Activated B cell treated with CpG ODN at 0.5 μM for 24 hours (primary cell): Measurements from ENCODE around the gene SMOC2. TPM values are rescaled to one million over a fixed set of nuclear protein-coding genes. Genes with fewer than 3 reads are reported as not detected.

ENCODE experiments used
- ATAC-seq: fragments of 200-7000 bp; cut with Tn5 transposase; one replicate; pipeline ENCODE4 v1.10.0; 2021; ENCODE audit warnings: low read depth, mild to moderate bottlenecking, moderate library complexity
- CTCF ChIA-PET: fragments of 350-600 bp; sonication (Branson Sonifier 250); formaldehyde crosslinking; loops from one replicate; lab custom pipeline; 2021; ENCODE audit warnings: antibody characterized with exemption; lab: Charles Lee
- POLR2A ChIA-PET: fragments of 350-600 bp; sonication (Branson Sonifier 250); formaldehyde crosslinking; loops from one replicate; lab custom pipeline; 2021; ENCODE audit warnings: antibody characterized with exemption; lab: Charles Lee
- DNase-seq: peaks from one replicate; pipeline ENCODE4 v3.0.0; 2022
- H3K27ac Mint-ChIP-seq: one replicate; pipeline ENCODE4 v1.8.0; 2020; ENCODE audit warnings: mixed read lengths
- H3K27me3 Mint-ChIP-seq: one replicate; pipeline ENCODE4 v1.8.0; 2021; ENCODE audit warnings: mixed read lengths
- H3K36me3 Mint-ChIP-seq: one replicate; pipeline ENCODE4 v1.8.0; 2021; ENCODE audit warnings: low read depth, mixed read lengths
- H3K4me1 Mint-ChIP-seq: one replicate; pipeline ENCODE4 v1.8.0; 2021; ENCODE audit warnings: mixed read lengths
- H3K4me3 Mint-ChIP-seq: one replicate; pipeline ENCODE4 v1.8.0; 2020; ENCODE audit warnings: mild to moderate bottlenecking, mixed read lengths
- H3K9me3 Mint-ChIP-seq: one replicate; pipeline ENCODE4 v1.8.0; 2020; ENCODE audit warnings: mixed read lengths
- CTCF ChIP-seq: fragments of 200-600 bp; IDR thresholded peaks from one replicate; pipeline ENCODE4 v1.8.0; 2022; ENCODE audit warnings: antibody characterized with exemption, mild to moderate bottlenecking
- intact Hi-C: fragments of 100-400 bp; cut with micrococcal nuclease; formaldehyde crosslinking; loops from one replicate; pipeline ENCODE4 v1.15.1; 2024
- total RNA-seq: library from RNA; stranded (reverse); gene quantifications from 2 replicates; pipeline ENCODE4 v1.2.3, GENCODE V29; 2022

Gene SMOC2
- total RNA-seq, 1 donor from 2014 or later, result not detected

- CTCF ChIA-PET, result no interaction called here
- H3K9me3 Mint-ChIP-seq, result no peaks in the 10 kb centered on the region
- DNase-seq, result no peak
- H3K4me1 Mint-ChIP-seq, result no peaks in the 10 kb centered on the region
- POLR2A ChIA-PET, result no interaction called here
- no peak overlapping the region for H3K4me3 Mint-ChIP-seq
- no peak overlapping the region for H3K27ac Mint-ChIP-seq
- no peak for ATAC-seq
- no peak for TF ChIP-seq CTCF
- H3K36me3 Mint-ChIP-seq, result no peaks in the 10 kb centered on the region
- intact Hi-C loops, result no loop called here
- no peaks in the 10 kb centered on the region for H3K27me3 Mint-ChIP-seq
Observed at GRCh38 chr6:168706471-168707177, 265.6 kb downstream of the SMOC2 start.

- POLR2A ChIA-PET, result no interaction called here
- H3K27me3 Mint-ChIP-seq, result no peaks in the 10 kb centered on the region
- CTCF ChIA-PET, result no interaction called here
- no peaks in the 10 kb centered on the region for H3K36me3 Mint-ChIP-seq
- no peak overlapping the region for H3K4me3 Mint-ChIP-seq
- no peak for DNase-seq
- H3K9me3 Mint-ChIP-seq, result no peaks in the 10 kb centered on the region
- no peak for ATAC-seq
- no peaks in the 10 kb centered on the region for H3K4me1 Mint-ChIP-seq
- intact Hi-C loops, result no loop called here
- no peak overlapping the region for H3K27ac Mint-ChIP-seq
- no peak for TF ChIP-seq CTCF
Observed at GRCh38 chr6:168708526-168708925, 267.5 kb downstream of the SMOC2 start.

- ChIA-PET CTCF (no interaction called here), POLR2A (no interaction called here)
- Mint-ChIP-seq H3K36me3 (no peaks in the 10 kb centered on the region), H3K4me1 (no peaks in the 10 kb centered on the region), H3K27ac (no peak overlapping the region), H3K9me3 (no peaks in the 10 kb centered on the region), H3K27me3 (no peaks in the 10 kb centered on the region), H3K4me3 (no peak overlapping the region)
- no peak for DNase-seq
- TF ChIP-seq CTCF, result no peak
- no peak for ATAC-seq
- intact Hi-C loops, result no loop called here
Observed at GRCh38 chr6:168708984-168709383, 268.0 kb downstream of the SMOC2 start.

- no peak for DNase-seq
Observed at GRCh38 chr6:168709390-168709789, 268.4 kb downstream of the SMOC2 start.

GRCh38 chr6:168709991-168710390 is 269.0 kb downstream of the SMOC2 start:
- DNase-seq, result no peak
- intact Hi-C loops, result no loop called here
- POLR2A ChIA-PET, result no interaction called here

More at GRCh38 chr6:168709390-168709789, 268.4 kb downstream of the SMOC2 start:
- no peak for ATAC-seq
- ChIA-PET CTCF (no interaction called here), POLR2A (no interaction called here)
- H3K9me3 Mint-ChIP-seq, result no peaks in the 10 kb centered on the region
- intact Hi-C loops, result no loop called here
- H3K4me3 Mint-ChIP-seq, result no peak overlapping the region
- H3K4me1 Mint-ChIP-seq, result no peaks in the 10 kb centered on the region
- no peaks in the 10 kb centered on the region for H3K27me3 Mint-ChIP-seq
- no peak for TF ChIP-seq CTCF
- H3K27ac Mint-ChIP-seq, result no peak overlapping the region
- H3K36me3 Mint-ChIP-seq, result no peaks in the 10 kb centered on the region

More at GRCh38 chr6:168709991-168710390, 269.0 kb downstream of the SMOC2 start:
- ATAC-seq, result no peak
- no peak for TF ChIP-seq CTCF
- CTCF ChIA-PET, result no interaction called here
- no peaks in the 10 kb centered on the region for H3K36me3 Mint-ChIP-seq
- H3K9me3 Mint-ChIP-seq, result no peaks in the 10 kb centered on the region
- H3K27me3 Mint-ChIP-seq, result no peaks in the 10 kb centered on the region
- no peak overlapping the region for H3K4me3 Mint-ChIP-seq
- no peaks in the 10 kb centered on the region for H3K4me1 Mint-ChIP-seq
- H3K27ac Mint-ChIP-seq, result no peak overlapping the region
